Endodermal cell (in vitro differentiated cells): ENCODE results near the gene FREY1. TPM values are rescaled to one million over a fixed set of nuclear protein-coding genes. Genes with fewer than 3 reads are reported as not detected.

ENCODE experiments used
- DNase-seq: peaks from one replicate; pipeline ENCODE4 v3.0.0-alpha.2; 2017
- H3K27ac ChIP-seq: 2 replicates; pipeline ENCODE4 v1.5.1; 2013; ENCODE audit warnings: mild to moderate bottlenecking, low read depth, low read length, moderate library complexity
- H3K27me3 ChIP-seq: 2 replicates; pipeline ENCODE4 v1.6.1; 2013; ENCODE audit warnings: mild to moderate bottlenecking, low read length, moderate library complexity; ENCODE audit not compliant: insufficient read depth, control insufficient read depth, poor library complexity, severe bottlenecking
- H3K36me3 ChIP-seq: 2 replicates; pipeline ENCODE4 v1.7.0; 2013; ENCODE audit warnings: mild to moderate bottlenecking, low read length, moderate library complexity; ENCODE audit not compliant: control insufficient read depth, insufficient read depth
- H3K4me1 ChIP-seq: one replicate; pipeline ENCODE4 v1.7.0; 2013; ENCODE audit warnings: low read length; ENCODE audit not compliant: control insufficient read depth, insufficient read depth
- H3K4me3 ChIP-seq: 2 replicates; pipeline ENCODE4 v1.5.1; 2013; ENCODE audit warnings: mild to moderate bottlenecking, low read length, moderate library complexity
- H3K9ac ChIP-seq: 2 replicates; pipeline ENCODE4 v1.6.1; 2013; ENCODE audit warnings: mild to moderate bottlenecking, low read length, moderate library complexity; ENCODE audit not compliant: poor library complexity, severe bottlenecking; ENCODE audit errors: extremely low read depth
- H3K9me3 ChIP-seq: 2 replicates; pipeline ENCODE4 v1.6.1; 2013; ENCODE audit warnings: mild to moderate bottlenecking, low read length, moderate library complexity; ENCODE audit not compliant: control insufficient read depth
- H3K27ac Mint-ChIP-seq: 2 replicates; pipeline ENCODE4 v1.8.0; 2020; ENCODE audit warnings: mixed read lengths
- H3K27me3 Mint-ChIP-seq: 2 replicates; pipeline ENCODE4 v1.8.0; 2021; ENCODE audit warnings: mild to moderate bottlenecking, mixed read lengths; ENCODE audit not compliant: insufficient read depth
- H3K36me3 Mint-ChIP-seq: 2 replicates; pipeline ENCODE4 v1.8.0; 2020; ENCODE audit warnings: low read depth, mixed read lengths
- H3K4me1 Mint-ChIP-seq: 2 replicates; pipeline ENCODE4 v1.8.0; 2020; ENCODE audit warnings: mixed read lengths
- H3K4me3 Mint-ChIP-seq: 2 replicates; pipeline ENCODE4 v1.8.0; 2020; ENCODE audit warnings: mild to moderate bottlenecking, moderate library complexity, mixed read lengths
- H3K9me3 Mint-ChIP-seq: 2 replicates; pipeline ENCODE4 v1.8.0; 2020; ENCODE audit warnings: mild to moderate bottlenecking, mixed read lengths
- WGBS, 2 experiments: methylation state at CpG; one replicate each; pipeline versions ENCODE4 v1.1.5 to v1.1.7; 2013; ENCODE audit warnings: missing lambda C conversion rate in 2 of 2, mixed read lengths in 1 of 2; ENCODE audit not compliant: insufficient coverage in 1 of 2, insufficient read length in 1 of 2; 5-methylcytosine and 5-hydroxymethylcytosine counted together
- total RNA-seq, 2 donors: library from RNA; stranded (reverse); fragmentation: NEBNext Ultra II Directional in 1 of 2; extraction: Animal tissue kit (Norgen Biotek cat#: 25700) in 1 of 2; gene quantifications; 2 replicates in 1 of 2; 3 replicates in 1 of 2; pipeline ENCODE4 v1.2.1, GENCODE V29; 2021
- TF ChIP-seq, protein P1 (sequence below): fragments of 200-600 bp; sonication (generic); conservative IDR thresholded peaks from 2 replicates; pipeline ENCODE4 v1.5.0; 2021; ENCODE audit warnings: antibody characterized with exemption, mild to moderate bottlenecking

FREY1 gene
- total RNA-seq, 2 donors from 2014 or later: 1.1 to 1.5 TPM

DNA sequence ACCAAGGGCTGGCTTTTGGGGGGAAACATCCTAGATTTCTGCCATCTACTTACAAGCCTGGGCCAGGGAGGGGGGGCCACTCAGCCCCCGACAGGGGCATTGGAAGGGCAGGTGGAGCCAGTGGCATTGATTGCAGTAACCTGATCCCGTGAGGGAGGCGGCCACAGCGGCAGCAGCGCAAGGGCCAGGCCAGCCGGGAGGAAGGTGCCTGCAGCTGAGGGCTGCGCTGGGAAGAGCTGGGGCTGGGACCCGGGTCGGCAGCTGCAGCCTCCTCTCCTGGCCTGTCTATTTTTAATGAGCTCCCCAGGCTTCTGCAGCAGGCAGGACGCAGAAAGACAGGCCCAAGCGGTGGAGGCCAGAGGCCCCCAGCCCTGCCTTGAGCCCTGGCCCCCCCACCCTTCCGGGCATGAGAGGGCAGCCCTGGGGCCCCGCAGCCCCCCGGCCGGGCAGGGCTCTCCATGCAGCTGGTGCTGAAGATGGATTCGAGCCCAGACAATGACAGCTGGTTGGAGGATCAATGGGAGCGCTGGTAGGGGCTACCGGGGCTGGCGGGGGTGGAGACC lies 10.6 kb downstream of the FREY1 start:
- peaks cover 9% of the 10 kb centered on the region for H3K4me1 Mint-ChIP-seq
- peak; percentile 85 for DNase-seq

DNA sequence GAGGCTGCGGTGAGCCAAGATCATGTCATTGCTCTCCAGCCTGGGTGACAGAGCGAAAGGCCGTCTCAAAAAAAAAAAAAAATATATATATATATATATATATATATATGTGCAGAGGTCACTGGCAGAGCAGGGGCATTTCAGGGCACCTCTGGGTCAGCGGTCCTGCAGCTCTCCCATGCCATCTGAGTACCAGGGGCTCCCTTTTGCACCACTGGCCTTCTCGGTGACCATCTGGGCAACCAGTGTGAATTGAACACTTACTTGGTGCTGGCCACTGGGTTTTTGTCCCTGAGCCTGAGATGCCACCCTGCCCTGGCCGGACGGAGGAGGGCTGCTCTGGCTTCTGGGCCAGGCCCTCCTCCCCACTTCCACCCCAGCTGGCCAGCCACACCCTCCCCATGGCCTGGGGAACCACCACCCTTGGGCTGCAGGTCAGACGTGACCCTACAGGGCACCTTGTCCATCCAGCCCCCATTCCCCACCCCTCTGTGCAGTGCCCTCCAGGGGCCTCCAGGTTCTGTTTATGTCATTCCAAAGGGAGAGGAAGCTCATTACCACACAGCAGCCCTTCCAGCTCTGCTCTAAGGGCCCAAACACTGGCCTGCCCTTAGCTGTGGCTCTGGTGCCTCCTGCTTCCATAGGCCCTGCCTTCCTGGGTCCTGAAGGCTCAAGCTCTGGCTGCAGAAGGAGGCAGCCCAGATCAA lies 11.4 kb downstream of the FREY1 start:
- H3K4me1 ChIP-seq: peaks cover 4% of the 10 kb centered on the region
- Mint-ChIP-seq H3K27ac (no peak overlapping the region), H3K9me3 (no peaks in the 10 kb centered on the region)

More for the DNA sequence above, 10.6 kb downstream of the FREY1 start:
- no peaks in the 10 kb centered on the region for H3K36me3 Mint-ChIP-seq
- no peak overlapping the region for H3K4me3 Mint-ChIP-seq
- Histone ChIP-seq H3K4me1 (peaks cover 4% of the 10 kb centered on the region), H3K9ac (no peak overlapping the region), H3K36me3 (no peaks in the 10 kb centered on the region), H3K27ac (peak overlapping the region; percentile 60), H3K27me3 (peaks cover 29% of the 10 kb centered on the region), H3K4me3 (no peak overlapping the region), H3K9me3 (no peaks in the 10 kb centered on the region)
- TF ChIP-seq, protein P1, sequence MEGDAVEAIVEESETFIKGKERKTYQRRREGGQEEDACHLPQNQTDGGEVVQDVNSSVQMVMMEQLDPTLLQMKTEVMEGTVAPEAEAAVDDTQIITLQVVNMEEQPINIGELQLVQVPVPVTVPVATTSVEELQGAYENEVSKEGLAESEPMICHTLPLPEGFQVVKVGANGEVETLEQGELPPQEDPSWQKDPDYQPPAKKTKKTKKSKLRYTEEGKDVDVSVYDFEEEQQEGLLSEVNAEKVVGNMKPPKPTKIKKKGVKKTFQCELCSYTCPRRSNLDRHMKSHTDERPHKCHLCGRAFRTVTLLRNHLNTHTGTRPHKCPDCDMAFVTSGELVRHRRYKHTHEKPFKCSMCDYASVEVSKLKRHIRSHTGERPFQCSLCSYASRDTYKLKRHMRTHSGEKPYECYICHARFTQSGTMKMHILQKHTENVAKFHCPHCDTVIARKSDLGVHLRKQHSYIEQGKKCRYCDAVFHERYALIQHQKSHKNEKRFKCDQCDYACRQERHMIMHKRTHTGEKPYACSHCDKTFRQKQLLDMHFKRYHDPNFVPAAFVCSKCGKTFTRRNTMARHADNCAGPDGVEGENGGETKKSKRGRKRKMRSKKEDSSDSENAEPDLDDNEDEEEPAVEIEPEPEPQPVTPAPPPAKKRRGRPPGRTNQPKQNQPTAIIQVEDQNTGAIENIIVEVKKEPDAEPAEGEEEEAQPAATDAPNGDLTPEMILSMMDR: no peak
- no peak overlapping the region for H3K27ac Mint-ChIP-seq
- peaks cover 16% of the 10 kb centered on the region for H3K27me3 Mint-ChIP-seq
- 27 to 30% methylated on average over 12 to 19 of the region's 19 CpGs for WGBS, 2 experiments
- no peaks in the 10 kb centered on the region for H3K9me3 Mint-ChIP-seq

DNA sequence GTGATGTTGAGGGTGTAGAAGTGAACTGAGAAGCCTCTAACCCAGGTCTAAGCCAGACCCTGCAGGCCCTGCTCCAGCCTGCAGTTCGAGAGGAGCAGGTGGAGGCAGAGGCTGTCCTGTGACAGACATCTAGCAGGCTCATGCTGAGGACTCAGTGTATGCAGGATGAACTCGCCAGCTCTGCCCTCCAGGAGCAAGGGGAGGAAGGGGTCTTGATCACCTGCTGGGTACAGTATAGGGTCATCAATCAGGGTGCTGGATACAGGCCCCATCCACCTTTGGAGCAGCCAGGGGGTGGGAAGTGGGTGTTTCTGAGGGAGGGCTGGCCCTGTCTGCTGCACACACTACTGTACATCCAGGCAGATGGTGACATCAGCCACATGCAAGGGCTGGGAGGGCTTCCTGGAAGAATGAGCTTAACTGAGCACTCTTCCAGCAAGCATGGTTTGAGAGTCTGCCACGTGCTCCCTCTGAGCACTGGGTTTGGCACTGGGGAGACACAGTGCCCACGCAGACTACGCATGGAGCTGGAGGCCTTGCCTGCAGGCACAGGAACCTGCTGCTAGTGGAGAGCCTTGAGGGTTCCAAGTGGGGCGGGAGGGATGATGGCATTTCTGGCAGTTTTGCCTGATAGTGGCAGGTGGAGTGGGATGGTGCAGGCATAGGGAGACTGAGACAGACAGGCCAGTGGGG lies 12.4 kb downstream of the FREY1 start:
- TF ChIP-seq, protein P1: no peak
- Histone ChIP-seq H3K4me1 (peaks cover 4% of the 10 kb centered on the region), H3K9me3 (no peaks in the 10 kb centered on the region), H3K9ac (no peak overlapping the region), H3K4me3 (no peak overlapping the region), H3K27ac (no peak overlapping the region), H3K36me3 (no peaks in the 10 kb centered on the region), H3K27me3 (peaks cover 16% of the 10 kb centered on the region)
- Mint-ChIP-seq H3K9me3 (no peaks in the 10 kb centered on the region), H3K27ac (no peak overlapping the region), H3K27me3 (peaks cover 5% of the 10 kb centered on the region), H3K4me3 (no peak overlapping the region), H3K36me3 (no peaks in the 10 kb centered on the region), H3K4me1 (peaks cover 3% of the 10 kb centered on the region)
- 85 to 92% methylated on average over 6 of the region's 6 CpGs for WGBS, 2 experiments
- DNase-seq: no peak

More for the DNA sequence above, 11.4 kb downstream of the FREY1 start:
- peaks cover 9% of the 10 kb centered on the region for H3K27me3 Mint-ChIP-seq
- H3K9me3 ChIP-seq: no peaks in the 10 kb centered on the region
- TF ChIP-seq, protein P1: no peak
- no peaks in the 10 kb centered on the region for H3K36me3 ChIP-seq
- DNase-seq: no peak
- H3K36me3 Mint-ChIP-seq: no peaks in the 10 kb centered on the region
- 94 to 98% methylated on average over 5 to 6 of the region's 8 CpGs for WGBS, 2 experiments
- no peak overlapping the region for H3K9ac ChIP-seq
- peaks cover 21% of the 10 kb centered on the region for H3K27me3 ChIP-seq
- H3K4me1 Mint-ChIP-seq: peaks cover 7% of the 10 kb centered on the region
- H3K27ac ChIP-seq: peak overlapping the region; percentile 60
- H3K4me3 ChIP-seq: no peak overlapping the region
- H3K4me3 Mint-ChIP-seq: no peak overlapping the region
